HG03196 (cell line): ENCODE data around the gene IGFN1.

ENCODE experiments used
- ATAC-seq: cut with Tn5 transposase; IDR thresholded peaks from one replicate; pipeline ENCODE4 v1.9.1; 2021; ENCODE audit not compliant: unreplicated experiment

The IGFN1 gene

DNA sequence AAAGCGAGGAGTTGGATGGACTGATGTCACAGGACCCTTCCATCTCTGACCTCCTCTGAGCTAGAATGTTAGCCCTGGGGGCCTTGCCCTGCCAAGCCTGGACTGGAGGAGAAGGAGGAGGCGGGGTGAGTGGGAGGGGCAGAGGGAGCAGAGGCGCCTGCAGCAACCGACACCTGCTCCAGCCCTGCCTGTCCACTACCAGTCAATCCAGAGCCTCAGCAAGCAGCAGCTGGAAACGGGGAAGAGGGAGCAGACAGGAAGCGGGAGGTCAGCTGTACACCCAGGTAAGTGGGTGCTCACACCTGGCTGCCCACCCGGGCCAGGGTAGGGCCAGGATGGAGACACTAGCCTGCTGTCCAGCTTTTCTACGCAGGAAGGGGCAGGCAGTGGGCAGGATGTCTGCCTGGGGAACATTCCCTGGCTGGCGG, at the start of gene IGFN1:
TSS of gene IGFN1 (plus strand) at position 201 of the 428 bp plus-strand sequence. CDS start 2,470 bp downstream, outside the sequence.
- no peak for ATAC-seq

DNA sequence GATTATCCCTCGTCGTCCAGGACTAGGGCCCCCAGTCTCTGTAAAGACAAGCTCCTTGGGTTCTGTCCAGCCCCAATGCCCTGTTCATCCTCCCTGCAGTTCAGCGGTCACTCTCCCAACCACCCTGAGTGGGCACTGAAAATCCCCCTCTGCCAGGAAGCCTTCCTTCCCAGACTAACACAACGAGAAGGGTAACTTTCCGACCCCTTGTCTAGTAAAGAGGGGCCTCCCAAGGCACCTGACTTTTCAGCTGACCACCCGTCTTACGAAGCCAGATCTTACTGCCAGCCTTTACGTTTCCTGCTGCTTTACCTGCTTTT, 49.7 kb upstream of the IGFN1 start:
- no peak for ATAC-seq

DNA sequence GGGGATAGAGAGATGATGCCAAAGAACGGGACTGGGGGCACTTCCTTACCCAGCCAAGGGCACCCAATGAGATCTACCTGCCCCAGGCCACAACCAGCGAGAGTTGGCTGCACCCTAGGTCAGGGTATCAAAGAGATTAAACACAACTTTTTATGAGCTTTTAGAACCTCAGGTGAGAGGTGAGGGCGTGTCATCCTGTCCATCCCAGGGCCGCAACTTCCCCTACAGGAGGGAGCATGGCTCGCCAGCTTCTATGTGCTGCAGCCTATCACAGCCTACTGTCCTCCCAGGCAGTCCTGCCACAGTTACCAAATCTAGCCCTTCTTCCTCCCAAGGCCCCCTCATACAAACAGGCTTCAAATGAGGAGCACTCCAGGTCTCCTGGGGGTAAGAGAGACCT, 49.2 kb upstream of the IGFN1 start:
- no peak for ATAC-seq

DNA sequence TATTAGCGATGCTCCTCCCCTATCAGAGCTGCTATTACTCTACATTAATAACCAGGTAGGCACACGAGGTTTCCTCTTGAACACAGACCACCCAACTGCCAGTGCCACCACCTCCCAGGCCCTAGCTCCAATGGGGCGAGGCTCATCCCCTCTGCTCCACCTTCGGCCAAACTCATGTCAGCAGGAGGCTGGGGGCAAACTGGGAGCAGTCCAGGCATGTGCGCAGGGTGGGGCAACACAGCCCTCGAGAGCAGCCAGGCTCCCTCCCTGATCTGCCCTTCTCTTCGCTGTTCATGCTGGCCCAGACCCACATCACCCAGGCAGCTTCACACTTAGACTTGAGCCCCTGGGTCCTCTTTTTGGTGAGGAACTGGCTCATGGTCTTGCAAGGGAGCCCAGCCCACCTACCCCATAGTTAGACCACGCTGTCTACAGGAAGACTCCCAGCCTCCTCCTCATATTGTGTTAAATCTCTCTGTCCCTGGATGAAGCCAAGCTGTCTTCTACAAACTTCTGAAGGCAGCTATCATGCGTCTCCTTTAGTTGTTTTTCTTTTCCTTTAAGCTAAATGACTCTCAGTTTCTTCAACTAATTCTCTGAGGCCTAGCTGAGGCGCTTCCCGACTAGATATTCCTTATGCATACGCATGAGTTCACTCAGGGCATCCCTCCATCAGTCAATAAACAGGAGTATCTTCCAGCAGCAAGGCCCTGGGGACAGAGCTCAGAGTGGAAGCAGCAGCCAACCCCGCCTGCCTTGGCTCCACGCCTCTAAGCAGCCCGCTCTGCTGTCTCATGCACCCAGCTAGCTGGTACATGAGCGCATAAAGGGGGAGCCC, 48.4 kb upstream of the IGFN1 start:
- no peak for ATAC-seq

DNA sequence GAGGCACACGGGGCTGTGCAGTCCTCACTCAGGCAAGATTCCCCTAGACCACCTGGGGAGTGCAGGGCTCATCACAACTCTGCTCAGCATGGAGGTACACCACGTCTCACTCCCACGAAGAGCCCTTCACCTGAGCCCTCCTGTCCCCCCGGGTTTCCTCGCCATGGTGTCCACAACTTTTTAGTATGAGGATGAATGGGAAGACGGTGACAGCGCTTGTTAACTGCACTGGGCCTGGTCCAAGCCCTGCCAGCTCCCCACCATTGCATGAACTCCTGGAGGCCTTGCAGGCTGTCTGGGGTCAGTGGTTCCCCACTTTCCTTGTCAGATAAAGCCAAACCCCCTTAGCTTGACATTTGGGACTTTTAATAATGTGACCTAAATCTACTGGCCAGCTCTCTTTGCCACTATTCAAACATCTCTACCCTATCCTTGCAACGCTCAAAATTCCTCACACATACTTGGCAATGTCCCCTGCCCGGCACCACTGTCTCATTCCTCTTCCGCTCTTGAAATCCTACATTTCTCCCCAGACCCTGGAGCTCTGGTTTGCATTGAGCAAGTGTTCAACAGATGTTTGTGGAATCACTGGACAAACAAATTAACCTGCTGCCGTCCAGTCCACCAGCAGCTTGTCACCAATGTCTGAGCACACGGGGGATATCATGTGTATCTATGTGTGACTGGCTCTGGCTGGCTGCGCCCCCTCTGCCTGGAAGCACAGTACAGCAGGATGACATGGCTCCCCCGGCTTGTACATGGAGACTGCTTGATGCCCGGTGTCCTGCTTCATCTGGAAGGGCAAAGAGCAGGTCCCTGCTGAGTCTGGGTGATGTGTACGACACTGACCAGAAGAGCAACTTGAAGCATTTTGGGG, 47.5 kb upstream of the IGFN1 start:
- ATAC-seq = no peak

DNA sequence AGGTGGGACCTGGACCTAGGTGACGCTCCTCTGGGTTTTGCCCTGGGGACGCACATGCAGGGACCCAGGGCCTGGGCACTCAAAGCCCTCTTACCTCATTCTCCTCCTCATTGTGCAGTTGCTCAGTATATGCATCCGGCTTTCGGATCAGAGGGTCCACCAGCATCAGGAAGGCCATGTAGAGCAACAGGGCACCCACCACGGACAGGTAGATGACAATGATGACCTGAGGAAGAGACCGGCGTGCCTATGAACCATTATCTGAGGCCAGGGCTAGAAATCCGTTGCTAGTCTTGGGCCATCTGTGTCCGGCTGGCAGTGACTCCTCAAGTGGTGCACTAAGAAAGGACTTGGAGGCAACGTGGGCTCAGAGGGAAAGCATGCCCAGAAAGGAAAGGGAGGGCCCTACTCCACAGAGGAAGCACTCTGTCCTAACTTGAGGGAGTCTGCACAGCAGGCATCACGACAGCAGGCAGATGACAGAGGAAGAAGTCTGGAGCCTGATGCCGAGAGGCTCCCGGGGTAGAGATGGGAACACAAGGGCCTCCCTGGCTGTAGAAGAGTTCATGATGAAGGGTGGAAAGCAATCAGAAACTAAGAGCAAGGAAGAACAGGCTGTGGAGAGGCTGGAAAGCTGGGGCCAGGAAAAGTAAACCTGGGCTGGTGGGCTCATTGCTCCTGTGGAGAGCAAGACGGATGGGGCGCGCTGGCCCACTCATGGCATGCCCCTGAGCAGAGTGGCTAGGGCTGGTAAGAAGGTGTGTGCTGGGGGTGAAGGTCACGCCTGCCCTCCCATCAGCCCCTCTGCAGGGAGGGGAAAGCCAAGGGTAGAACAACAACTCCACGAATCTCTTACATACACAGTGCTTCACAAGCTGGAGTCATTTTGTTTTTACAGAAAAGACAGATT, 46.6 kb upstream of the IGFN1 start:
- no peak for ATAC-seq

DNA sequence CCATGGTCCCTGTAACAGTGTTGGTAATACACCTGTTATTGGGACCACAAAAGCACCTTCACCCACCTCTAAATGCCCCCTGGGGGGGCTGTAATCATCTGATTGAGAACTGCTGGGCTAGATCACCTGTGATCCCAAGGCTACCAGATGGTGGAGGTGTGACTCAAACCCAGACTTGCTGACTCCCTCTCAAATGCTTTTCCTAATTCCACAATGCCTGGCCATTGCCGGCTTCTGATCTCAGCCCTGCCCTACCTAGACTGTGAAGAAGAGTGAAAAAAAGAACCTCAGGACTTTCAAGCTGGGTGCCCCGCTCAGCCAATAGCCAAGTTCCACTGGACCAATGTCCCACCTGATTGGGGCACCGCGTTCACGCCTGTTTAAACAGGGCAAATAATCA, 45.9 kb upstream of the IGFN1 start:
- no peak for ATAC-seq

GRCh38 chr1:201145132-201145531, 45.5 kb upstream of the IGFN1 start:
- ATAC-seq = no peak

DNA sequence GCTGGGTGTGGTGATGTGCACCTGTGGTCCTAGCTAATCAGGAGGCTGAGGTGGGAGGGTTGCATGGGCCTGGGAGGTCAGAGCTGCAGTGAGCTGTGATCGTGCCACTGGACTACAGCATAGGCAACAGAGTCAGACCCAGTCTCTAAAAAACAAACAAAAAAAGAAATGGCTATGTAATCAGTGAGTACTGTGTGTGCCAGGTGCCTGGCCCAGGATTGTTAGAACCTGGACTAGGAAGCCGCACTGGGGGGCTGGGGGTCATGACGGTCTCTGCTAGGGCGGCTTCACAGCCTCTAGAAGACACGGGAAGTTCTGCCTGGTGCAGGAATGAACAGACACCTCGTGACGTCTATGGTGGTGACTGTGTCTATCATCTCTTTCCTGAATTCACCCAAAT, 44.8 kb upstream of the IGFN1 start:
- ATAC-seq = no peak

DNA sequence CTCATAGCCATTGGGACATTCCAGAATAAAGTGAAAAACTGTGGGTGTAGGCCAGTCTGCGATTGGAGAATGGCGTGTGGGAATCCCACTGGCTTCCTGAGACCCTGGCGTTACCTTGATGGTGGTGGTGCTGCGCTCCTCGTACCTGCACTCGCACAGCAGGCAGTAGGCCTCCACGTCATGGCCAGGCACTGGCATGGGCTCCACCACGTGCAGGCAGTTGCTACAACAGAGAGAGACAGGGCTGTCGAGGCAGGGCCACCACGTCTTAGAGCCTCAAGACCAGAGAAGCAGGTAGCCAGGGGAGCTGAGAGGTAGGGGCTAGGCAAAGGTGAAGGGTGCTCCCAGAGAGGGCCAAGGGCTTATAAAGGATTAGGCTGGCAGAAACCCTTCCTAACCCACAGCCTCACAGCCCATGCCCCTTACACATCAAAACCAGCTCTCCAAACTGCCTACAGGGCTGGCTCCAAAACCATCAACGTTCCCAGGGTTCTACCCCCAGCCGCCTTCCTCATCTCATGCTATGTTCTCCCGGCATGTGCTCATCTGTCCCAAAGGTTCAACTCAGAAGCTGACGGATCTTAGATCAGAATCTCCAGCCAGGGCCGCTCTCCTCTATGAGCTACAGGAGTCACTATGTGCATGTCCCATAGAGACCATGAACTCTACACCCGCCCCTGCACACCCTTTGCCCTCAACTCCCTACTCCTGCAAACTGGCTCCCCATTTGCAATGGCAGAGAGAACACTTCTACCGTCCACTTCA, 43.8 kb upstream of the IGFN1 start:
- no peak for ATAC-seq

DNA sequence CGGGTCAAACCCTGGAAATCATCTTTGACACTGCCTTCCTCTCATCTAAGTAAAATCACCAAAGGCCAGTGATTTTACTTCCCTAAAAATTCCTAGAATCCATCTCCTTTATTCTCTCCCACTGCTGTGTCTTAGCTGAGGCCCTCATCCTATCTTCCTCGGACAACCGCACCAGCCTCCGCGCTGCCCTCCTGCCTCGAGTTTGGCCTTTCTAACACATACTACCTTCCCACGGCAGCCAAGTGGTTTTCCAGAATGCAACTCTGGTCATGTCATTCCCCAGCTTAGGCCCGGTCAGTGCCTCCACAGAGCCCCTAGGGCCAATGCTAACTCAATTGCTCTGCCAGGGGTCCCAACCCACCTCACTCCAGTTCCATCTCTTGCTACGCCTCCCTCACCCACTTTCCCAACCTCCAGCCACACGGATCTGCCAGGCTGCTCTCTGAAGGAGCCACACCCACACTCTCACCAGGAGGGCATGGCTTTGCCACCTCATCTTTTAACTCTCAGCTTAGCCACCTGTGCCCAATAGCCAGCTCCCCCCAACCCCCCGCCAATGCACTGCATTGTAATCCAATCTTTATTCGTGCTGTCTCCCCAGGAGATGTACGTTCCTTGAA, 43.1 kb upstream of the IGFN1 start:
- no peak for ATAC-seq

GRCh38 chr1:201149400-201149799, 41.2 kb upstream of the IGFN1 start:
- ATAC-seq = no peak

DNA sequence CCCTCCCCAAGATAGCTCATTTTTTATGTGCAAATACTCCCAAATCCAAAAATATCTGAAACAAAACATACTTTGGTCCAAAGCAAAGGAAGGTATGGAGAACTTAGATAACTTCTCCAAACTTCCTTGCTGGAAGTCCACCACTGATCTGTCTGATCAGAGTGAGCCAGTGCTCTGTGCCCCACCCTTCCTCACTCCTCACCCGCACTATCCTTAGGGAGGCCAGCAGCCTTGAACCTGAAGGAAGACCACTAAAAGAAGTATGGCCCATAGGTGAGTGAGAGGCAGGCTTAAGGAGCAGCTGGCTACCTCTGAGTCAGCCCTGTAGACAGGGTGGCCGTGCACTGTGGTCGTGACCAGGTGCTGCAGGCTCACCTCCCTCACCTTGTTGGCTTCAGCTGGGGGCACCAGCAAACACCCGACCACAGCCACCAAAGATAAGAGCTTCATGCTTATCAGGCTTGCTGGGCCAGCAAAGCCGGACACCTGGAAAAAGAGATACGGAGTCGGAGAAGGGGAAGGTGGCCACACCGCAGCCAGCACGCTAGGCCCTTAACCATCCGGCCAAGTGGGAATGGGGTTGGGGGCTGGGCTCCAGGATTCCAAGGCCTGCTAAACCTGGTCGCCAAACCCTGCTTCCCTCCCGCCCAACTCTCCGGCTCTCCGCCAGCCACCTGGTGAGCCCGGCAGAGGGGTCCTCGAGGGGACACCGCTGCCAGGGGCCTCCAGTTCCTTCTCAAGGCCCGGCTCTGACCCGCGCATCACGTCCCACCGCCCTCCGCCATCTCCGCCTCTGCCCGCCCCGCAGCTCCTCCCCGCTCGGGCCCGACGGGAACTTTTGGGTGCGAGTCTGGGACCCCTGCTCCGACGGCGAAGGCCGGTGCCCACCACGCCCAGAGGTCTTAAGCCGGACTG, 36.9 kb upstream of the IGFN1 start:
- peak; percentile 64 for ATAC-seq

GRCh38 chr1:201154389-201155165, 36.0 kb upstream of the IGFN1 start, which contains the start of gene TMEM9:
TMEM9 (minus strand) TSS chr1:201154474; CDS start chr1:201153923, 551 bp downstream.
- peak; percentile 96 for ATAC-seq

GRCh38 chr1:201155354-201155753, 35.3 kb upstream of the IGFN1 start:
- ATAC-seq = no peak

DNA sequence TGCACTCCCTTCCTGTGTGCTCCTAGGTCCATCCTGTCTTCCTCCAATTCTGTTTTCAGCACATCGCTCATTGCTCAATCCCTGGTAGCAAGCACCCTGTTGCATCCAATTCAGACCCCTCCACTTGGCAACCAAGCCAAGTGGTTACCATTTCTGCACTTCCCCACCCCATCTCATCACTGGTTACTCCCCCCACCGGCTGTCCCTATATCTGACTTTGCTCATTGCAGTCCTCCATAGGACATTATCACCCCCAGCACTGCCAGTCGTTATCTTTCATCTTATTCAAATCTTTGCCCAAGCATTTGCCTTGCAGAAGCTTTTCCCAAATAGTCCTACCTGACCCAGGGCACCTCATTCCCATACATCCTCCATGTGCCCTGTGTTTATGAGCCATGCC, 34.3 kb upstream of the IGFN1 start:
- ATAC-seq = no peak

DNA sequence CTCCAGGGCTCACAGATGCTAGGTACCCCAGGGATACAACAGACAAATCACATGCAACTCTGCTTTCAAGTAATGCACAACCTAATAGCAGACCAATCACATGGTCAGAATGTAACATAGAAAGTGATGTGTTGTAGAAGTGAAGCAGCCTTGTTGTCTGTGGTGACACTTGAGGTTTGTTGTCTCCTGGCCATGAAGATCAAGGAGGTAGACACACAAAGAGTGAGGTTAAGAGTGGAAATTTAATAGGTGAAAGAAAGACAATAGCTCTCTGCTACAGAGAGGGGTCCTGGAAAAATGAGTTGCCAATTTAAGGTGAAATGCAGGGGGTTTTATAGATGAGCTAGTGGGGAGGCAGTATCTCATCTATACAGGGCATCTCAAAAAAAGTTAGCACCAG, 33.8 kb upstream of the IGFN1 start:
- no peak for ATAC-seq

- ATAC-seq = no peak
Measured at GRCh38 chr1:201157949-201158348, 32.7 kb upstream of the IGFN1 start.
